HG03060 (cell line): ENCODE results near the gene PDHA2.
"Not testable (repeated sequence)": the region's sequence is repeated elsewhere in the genome, so short reads cannot be mapped to it uniquely, and the experiment has no call there.

ENCODE experiments used
- ATAC-seq: cut with Tn5 transposase; IDR thresholded peaks from one replicate; pipeline ENCODE4 v1.9.1; 2021; ENCODE audit warnings: low read depth, moderate number of reproducible peaks; ENCODE audit not compliant: unreplicated experiment

The PDHA2 gene

GRCh38 chr4:95839891-95840290 is at the start of gene PDHA2:
Gene PDHA2, plus strand, starts transcription at chr4:95840093. Its CDS starts 58 bp downstream, at chr4:95840151.
- ATAC-seq = no peak

DNA sequence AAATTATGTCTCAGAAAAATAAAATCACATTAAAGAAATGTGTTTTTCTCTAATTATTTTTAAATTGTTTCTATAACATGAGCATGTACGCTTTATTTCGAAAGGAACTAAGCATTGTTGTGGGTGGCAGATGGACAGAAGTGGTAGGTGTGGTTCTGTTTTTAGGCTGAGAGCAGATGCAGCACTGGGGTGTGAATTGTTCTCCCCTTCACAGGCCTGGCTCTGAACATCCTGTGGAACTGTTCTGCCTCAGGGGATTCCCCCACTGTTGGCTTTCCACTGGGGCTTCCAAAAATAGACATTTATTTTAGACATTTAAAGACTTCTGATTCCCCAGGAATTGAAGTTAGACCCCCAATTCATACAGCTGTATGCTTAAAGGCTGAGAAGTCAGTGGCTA is 41.9 kb upstream of the PDHA2 start:
- ATAC-seq = no peak

DNA sequence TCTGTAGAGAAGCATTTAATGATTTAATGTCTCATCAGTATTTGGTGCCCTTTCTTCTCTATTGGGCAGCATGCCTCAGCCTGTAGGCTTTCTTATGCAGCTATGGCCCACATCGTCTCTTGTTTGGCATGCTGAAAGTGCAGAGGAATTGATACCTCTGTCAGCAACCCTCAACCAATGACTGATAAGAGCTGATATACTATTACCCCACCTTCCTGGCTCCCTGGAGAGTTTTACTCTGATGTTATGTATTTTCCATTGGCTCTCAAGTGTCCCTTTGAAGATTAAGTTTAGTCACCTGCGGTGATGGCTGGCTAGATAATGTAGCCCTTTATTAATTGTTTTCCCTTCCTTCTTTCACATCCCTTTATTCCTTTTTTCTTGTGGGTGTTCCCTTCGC is 41.2 kb upstream of the PDHA2 start:
- ATAC-seq = no peak

DNA sequence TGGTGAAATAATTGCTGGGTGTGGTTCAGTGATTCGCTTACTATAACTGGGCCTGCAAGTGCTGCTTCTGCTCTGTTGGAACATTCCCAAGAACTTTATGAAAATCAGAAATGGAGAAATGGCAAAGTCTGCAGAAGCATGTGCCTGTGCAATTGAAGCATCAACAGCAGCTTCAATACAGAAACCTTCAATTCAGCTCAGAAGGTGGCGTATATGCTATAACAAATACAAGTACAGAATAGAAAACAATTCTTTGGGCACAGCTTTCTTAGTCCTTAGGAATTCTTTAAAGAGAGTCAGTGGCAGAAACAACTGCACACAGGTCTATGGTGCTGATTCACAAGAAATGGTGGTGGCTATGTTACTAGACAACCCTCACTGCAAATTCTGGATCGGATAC is 18.0 kb upstream of the PDHA2 start:
- no peak for ATAC-seq

GRCh38 chr4:95825546-95825945 is 14.3 kb upstream of the PDHA2 start:
- no peak for ATAC-seq

DNA sequence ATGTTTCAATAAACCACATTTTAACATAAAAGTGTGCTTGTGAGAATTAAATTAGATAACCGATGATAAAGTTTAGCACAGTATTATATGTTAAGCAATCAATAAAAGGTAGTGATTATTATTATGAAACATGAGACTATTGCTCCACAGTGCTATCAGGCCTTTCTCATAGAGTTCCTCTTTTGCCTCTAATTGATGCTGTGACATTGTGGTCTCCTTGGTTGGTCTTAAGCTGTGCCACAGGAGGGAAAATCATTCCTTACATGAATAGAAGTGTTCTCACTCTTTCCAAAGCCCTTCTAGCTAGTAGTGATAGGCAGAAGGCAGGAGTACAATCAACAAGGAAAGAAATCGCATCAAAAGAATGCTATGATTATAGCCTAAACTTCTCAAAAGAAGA is 9.2 kb upstream of the PDHA2 start:
- no peak for ATAC-seq

DNA sequence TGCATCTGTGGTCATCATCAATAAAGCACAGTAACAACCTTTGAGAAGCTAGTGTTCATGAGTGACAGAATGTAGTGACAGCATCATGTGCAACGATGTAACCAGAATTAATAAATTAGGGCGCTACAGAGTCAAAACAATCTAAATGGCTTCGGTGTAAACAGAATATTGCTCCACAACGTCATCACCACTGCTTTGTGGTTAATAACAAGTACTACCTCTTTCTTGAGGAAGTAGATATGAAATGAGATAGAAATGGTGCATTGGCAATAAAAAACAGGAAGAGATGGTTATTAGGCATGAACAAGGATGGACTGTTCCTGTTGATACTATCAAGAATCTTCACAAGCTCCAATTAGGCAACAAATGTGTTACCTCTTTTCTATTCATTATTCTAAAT is 8.7 kb upstream of the PDHA2 start:
- ATAC-seq = no peak

GRCh38 chr4:95833711-95834194 is 6.1 kb upstream of the PDHA2 start:
- no peak for ATAC-seq

DNA sequence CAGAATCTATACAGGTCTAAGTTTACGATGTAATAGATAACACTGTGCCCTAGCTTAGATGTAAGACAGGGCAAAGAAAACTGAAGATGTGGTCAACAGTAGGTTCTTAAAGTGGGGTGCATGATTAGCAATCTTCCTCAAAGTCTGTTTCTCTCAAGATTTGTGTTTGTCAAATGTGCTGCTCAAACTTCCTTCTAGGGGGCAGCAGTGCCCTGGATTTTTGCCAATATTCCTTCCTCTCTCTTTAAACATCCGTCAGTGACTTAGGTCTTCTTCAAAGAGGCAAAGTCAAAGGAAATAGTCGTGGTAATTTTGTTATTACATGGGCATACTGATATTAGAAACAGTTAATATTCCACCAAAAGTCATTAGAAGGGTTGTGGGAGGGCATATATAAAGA is 4.2 kb upstream of the PDHA2 start:
- no peak for ATAC-seq

DNA sequence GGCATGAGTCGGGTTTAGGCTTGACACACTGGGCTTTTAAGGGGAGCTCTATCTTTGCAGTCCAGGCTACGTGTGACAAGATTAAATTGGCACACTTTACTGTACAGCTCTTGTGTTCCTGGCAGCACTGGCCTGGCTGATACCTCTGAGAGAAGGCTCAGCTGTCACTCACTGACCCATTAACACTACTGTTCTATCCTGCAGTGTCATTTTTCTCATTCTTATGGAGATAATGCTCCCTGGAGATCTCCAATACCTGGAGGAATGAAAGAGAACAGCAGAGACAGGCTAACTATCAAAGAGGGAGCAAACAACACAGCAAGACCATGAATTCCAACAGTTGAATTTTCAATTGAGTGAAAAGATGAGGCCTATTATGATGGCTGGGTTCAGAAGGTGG is 1.7 kb upstream of the PDHA2 start:
- no peak for ATAC-seq

DNA sequence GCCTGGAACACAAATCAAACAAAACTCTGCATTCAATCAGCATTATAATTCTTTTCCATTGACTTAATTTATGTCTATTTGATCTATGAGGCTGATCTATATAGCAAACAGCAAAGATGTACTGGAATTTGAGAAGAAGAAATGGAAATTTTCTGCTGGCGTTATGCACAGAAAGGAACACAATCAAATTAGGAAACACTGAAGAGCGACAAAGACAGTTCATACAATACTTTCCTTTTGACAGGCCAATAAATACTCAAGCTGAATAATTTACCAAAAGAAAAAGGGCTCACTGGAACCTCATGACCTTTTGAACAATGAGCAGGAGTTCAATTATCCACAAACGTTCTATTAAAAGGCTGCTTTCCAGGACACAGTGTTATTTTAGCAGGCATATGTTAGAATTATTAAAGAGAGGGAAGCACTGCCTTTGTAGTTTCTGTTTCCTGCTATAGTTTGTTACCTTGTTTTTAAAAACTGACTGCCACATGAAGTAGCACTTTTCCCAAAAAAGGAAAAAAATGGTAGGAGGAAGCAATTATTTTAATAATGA is 8.1 kb downstream of the PDHA2 start:
- no peak for ATAC-seq

DNA sequence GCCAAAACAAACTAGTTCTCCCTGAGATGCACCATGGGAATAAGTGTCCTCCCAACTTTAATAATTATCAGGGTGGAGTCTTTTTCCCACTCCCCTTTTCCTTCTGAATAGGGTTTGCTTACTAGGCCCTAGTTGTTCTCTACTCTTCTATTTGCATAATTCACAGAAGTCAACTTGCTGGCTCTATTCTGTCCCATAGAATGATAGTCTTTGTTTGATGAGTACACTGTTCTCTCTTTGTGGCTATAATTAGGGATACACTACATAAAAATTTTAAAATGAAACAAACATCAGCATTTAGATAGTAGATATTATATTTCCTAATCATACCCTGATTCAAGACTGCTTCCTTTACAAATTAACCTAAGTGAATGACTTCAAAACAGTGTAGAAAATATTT is 10.3 kb downstream of the PDHA2 start:
- ATAC-seq = no peak

- ATAC-seq = no peak
These were observed 17.9 kb downstream of the PDHA2 start for GRCh38 chr4:95857761-95858160.

DNA sequence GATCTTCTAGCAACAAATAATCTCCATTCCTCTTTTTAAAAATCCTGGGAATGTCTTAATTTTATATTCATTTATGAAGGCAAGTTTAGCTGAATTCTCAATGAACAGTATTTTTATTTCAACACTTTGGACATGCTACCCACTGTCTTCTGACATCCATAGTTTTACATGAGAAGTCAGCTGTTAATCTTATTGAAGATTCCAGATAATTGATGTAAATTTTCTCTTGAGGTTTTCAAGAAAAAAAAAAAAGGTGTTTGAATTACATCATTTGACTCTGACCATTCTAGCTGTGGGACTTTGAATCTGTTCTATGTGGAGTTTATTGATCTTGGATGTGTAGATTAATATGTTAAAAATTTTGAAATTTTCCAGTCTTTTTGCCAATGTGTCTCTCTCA is 28.0 kb downstream of the PDHA2 start:
- no peak for ATAC-seq

DNA sequence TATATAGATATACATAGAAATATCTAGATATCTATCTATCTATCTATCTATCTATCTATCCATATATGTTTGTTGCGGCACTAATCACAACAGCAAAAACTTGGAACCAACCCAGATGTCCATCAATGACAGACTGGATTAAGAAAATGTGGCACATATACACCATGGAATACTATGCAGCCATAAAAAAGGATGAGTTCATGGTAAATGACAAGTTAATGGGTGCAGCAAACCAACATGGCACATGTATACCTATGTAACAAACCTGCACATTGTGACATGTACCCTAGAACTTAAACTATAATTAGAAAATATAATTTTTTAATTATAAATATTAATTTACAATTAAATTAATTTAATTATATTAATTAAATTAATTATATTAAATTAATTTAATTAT is 29.5 kb downstream of the PDHA2 start:
- ATAC-seq = not testable (repeated sequence)

GRCh38 chr4:95869961-95870500 is 30.1 kb downstream of the PDHA2 start:
- no peak for ATAC-seq

GRCh38 chr4:95877636-95878035 is 37.7 kb downstream of the PDHA2 start:
- no peak for ATAC-seq

GRCh38 chr4:95887551-95887950 is 47.7 kb downstream of the PDHA2 start:
- no peak for ATAC-seq

- ATAC-seq = no peak
These were observed 49.8 kb downstream of the PDHA2 start for GRCh38 chr4:95889662-95890061.
